ENCODE measurements around the gene FOXRED2.

GRCh38 chr22:36540867-36541642, 34.2 kb upstream of the FOXRED2 start:
- TF ChIP-seq, protein P1, sequence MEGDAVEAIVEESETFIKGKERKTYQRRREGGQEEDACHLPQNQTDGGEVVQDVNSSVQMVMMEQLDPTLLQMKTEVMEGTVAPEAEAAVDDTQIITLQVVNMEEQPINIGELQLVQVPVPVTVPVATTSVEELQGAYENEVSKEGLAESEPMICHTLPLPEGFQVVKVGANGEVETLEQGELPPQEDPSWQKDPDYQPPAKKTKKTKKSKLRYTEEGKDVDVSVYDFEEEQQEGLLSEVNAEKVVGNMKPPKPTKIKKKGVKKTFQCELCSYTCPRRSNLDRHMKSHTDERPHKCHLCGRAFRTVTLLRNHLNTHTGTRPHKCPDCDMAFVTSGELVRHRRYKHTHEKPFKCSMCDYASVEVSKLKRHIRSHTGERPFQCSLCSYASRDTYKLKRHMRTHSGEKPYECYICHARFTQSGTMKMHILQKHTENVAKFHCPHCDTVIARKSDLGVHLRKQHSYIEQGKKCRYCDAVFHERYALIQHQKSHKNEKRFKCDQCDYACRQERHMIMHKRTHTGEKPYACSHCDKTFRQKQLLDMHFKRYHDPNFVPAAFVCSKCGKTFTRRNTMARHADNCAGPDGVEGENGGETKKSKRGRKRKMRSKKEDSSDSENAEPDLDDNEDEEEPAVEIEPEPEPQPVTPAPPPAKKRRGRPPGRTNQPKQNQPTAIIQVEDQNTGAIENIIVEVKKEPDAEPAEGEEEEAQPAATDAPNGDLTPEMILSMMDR (IDR thresholded peaks at IDR 0.05; ENCODE audit: low read depth, low read length): no peak
- no peak for TF ChIP-seq EZH2phosphoT487 (IDR thresholded peaks at IDR 0.05; ENCODE audit: low read depth)

Data from OCI-LY3 (cell line).